GM19468 (cell line): ENCODE data around the gene GAS2L2.

ENCODE experiments used
- ATAC-seq: cut with Tn5 transposase; IDR thresholded peaks from one replicate; pipeline ENCODE4 v1.9.1; 2021; ENCODE audit warnings: mild to moderate bottlenecking, moderate library complexity, moderate number of reproducible peaks; ENCODE audit not compliant: unreplicated experiment; ENCODE audit errors: extremely low read depth

The GAS2L2 gene

DNA sequence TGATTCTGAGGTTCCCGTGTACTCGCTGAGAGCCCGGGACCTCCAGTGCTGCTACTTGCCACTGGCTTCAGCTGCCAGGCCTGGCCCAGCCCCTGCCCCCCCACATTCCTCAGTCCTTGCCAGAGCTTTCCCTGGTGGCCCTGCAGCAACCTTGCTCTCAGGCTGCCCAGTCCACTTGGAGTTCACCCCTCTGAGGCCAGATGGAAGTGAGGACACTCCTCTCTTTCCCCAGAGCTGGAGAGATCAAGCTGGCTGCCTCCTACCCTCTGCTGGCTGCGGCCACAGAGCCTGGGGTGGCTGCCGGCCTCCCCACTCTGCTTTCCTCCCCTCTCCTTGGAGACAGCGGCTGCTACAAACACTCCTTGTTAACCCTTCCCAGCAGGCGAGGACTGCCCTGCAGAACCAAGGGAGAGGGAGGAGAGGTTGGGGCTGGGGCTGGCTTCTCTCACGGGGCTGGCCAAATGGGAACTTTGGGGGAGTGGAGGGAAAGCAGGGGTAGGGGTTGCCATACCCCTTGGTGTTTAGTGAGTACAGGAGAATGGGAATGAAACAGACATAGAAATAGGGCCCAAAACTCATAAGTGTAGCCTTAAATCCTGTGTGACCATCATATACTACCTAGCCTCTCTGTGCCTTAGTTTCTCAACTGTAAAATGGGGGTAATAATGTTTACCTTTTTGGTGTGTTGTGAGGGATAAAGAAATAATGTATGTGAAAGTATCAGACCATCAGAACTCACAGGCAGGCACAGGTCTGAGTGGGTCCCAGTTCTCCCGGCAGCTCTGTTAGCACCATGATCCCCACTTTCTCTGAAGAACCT is at the start of gene GAS2L2:
TSS of gene GAS2L2 (minus strand) at position 295 of the 820 bp plus-strand sequence. CDS start 389 bp downstream, outside the sequence.
- ATAC-seq: no peak

DNA sequence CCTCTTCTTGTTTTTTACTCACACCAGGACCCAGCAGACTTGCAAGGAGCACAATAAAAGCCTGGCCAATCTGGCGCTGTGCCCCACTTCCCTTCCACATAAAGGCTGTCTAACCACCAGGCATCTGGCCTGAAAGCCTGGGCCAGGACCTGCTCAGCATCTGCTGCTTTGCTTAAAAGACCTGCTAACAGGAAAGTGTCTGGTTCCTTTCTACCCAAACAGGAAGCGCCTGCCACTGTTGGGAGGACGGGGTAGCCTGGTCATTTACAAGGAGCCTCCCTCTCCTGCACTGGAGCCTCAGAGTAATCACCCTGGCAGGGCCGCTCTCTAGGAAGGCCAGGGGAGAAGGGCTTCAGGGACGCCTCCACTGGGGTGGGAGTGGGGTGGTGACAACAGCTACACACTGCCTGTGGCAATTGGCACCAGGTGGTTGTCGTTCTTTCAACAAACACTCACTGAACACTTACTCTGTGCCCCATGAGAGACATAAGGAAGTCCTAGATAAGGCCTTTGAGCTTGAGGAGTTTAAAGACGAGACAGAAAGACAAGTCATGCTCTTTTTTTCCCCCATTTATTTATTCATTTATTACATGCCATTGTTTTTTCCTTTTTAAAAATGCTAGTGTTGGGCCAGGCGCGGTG is 48.7 kb upstream of the GAS2L2 start:
- ATAC-seq: no peak

DNA sequence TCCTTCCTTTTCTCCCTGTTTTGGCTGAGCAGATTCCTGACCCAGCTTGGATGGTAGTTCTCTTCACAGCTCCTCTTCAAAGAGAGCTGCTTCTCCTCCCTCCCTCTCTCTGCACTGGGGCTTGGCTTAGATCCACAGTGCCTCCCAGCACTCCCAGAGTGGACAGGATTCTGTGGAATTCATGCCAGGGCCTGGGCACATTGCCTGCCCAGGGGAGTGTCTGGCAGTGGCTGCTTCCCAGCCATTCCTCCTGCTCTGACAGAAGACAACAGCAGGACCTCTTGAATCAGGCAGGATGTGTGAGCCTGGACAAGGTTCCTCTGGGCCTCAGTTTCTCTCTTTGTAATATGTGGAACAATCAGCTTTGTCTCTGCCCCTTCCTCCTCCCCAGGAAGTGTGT is 46.9 kb upstream of the GAS2L2 start:
- ATAC-seq: no peak

DNA sequence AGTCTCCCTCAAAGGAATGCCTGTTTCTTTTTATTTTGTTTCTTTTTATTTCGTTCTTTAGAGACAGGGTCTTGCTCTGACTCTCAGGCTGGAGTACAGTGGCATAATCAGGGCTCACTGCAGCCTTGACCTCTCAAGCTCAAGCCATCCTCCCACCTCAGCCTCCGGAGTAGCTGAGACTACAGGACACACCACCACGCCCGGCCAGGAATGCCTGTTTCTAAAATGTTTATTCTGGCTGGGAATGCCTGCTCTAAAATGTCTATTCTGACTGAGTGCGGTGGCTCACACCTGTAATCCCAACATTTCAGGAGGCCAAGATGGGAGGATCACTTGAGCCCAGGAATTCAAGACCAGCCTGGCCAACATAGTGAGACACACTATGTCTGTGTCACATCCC is 44.9 kb upstream of the GAS2L2 start:
- ATAC-seq: no peak

DNA sequence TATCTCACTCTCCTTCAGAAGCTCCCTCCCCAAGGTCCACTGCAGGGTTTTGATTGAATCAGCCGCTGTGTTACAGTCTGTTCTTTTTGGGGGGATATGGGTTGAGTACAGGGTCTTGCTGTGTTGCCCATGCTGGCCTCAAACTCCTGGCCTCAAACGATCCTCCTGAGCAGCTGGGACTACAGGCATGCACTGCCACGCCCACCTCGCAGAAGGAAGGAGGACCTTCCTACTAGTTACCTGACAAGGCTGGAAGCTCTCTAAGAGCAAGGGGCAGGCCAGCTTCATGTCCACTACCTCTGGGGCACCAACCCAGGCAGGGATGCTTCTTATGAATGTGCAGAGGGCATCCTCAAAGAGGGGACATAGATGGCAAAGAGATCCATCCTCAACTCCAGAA is 44.3 kb upstream of the GAS2L2 start:
- no peak for ATAC-seq

DNA sequence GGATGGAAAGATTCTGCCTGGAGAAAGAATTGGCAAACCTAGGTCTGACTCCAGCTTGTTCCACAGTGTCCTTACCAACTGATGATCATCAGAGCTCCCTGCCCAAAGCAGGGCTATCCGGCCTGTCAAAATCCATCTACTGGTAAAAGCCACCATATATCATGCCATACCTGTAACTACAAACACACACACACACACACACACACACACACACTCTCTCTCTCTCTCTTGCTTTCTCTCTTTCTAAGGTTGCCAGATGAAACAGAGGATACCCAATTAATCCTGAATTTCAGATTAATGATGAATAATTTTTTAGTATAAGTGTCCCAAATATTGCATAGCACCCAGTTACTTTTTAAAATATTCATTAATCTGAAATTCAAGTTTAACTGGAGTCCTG is 43.9 kb upstream of the GAS2L2 start:
- no peak for ATAC-seq

DNA sequence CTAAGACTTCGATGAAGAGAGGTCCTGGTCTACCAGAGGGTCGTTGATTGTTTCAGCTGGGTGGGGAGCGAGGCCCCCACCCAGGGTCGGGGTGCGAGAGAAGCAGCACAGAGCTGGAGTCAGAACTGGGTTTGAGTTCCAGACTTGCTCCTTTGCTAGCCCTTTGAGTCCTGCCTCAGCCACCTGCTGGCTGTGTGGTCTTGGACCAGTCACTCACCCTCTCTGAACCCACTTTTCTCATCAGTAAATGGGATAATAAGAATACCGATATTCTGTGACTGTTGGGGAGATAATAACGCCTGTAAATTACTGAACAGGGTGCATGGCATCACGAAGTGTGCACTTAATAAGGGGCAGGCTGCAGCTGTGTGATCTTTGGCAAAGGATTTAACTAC is 42.8 kb upstream of the GAS2L2 start:
- no peak for ATAC-seq

DNA sequence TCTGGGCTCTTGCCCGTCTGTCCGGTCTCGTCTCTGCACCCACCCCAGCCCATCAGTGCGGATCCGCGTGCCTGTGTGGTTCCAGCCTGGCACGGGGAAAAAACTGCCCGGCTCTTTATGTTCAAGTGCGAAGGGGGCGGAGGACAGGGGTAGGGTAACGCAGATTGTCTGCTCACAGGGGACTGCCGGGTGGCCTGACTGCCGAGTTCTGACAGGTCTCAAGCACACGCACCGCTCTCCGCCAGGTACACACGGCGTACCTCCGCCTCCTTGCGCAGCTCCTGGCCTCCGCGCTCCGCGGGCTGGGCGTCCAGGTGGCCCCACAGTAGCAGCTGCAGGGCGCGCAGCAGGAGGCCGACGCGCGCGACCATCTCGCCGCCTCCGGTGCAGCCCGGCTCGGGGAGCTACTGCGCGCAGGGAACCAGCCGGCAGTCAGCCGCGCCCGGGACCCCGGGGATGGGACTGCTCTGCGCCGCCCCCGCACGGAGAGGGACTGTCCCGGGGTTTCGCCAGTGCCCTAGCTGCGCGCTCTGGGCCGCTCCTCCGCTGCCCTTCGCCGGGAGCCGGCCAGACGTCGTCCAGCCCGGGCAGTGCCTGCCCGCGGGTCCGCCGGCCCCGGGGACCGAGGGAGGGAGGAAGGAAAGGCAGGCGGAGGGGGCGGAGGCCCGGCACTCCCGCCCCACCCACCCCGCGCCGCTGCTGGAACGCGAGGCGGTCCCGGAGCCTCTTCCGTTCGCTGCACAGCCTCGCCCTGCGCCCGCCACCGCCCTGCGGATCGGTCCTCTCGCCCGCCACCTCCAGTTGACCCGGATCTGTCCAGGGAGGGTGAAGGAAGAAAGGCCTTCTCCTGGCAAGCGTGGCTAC is 42.2 kb upstream of the GAS2L2 start, which contains the start of gene MMP28:
TSS of gene MMP28 (minus strand) at position 635 of the 864 bp plus-strand sequence. CDS start at position 371, 264 bp downstream.
- ATAC-seq: no peak

DNA sequence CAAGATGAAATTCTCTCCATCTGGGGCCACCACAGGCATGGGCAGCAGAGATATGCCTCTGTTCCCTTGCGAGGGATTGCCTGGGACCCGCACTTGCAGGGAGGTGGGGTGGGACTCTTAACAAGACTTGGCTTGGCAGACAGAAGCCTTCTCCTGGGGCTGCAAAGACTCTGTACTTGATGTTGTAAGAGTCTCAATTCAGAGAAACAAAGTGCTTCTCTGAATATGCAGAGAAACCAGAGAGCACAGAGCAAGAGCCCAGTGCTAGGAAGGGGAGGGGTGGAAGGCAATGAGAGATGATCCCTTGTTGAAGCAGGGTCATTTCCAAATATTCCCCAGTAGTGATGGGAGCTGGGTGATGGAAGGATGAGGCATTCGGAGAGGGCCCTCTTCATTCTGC is 40.2 kb upstream of the GAS2L2 start:
- no peak for ATAC-seq

DNA sequence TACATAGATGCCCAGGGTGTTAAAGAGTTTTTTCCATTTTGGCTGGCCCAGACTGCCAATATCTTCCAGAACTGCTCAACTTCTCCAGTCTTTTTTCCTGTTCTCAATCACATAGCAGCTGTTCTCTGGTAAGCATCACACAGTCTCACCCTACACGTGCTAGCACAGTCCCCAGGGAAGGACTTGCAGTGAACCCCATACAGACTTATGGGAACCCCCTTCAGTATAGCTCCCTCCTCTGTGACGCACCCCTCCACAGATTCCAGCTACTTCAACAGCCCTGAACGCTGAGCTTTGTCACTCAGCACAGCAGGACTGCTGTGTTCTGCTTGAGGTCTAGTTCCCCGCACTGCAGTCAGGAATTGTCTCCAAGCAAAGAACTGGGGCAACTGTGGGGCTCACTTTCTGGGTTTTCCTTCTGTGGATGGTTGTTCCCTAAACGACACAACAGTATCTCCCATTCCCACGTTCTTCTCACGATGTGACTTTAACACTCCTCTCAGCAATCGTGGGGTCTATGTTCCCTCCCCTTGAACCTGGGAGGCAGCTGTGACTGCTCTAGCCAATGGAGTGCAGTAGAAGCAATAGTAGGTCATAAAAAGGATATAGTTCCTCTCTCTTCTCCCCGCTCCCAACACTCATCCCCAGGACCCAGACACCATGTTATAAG is 38.8 kb upstream of the GAS2L2 start:
- ATAC-seq: no peak

DNA sequence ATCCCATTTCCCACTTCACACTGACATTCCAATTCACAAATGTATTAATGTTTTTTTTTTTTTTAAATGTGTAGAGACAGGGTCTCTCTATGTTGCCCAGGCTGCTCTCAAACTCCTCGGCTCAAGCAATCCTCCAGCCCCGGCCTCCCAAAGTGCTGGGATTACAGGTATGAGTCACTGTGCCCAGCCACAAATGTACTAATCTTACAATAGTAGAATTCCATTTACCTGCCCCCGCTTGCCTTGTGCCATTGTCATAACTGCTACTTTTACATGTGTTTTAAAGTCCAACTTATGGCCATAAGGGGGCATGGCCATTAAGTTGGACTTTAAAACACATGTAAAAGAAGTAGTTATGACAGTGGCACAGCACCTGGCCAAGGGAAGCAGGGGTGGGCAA is 37.8 kb upstream of the GAS2L2 start:
- no peak for ATAC-seq

DNA sequence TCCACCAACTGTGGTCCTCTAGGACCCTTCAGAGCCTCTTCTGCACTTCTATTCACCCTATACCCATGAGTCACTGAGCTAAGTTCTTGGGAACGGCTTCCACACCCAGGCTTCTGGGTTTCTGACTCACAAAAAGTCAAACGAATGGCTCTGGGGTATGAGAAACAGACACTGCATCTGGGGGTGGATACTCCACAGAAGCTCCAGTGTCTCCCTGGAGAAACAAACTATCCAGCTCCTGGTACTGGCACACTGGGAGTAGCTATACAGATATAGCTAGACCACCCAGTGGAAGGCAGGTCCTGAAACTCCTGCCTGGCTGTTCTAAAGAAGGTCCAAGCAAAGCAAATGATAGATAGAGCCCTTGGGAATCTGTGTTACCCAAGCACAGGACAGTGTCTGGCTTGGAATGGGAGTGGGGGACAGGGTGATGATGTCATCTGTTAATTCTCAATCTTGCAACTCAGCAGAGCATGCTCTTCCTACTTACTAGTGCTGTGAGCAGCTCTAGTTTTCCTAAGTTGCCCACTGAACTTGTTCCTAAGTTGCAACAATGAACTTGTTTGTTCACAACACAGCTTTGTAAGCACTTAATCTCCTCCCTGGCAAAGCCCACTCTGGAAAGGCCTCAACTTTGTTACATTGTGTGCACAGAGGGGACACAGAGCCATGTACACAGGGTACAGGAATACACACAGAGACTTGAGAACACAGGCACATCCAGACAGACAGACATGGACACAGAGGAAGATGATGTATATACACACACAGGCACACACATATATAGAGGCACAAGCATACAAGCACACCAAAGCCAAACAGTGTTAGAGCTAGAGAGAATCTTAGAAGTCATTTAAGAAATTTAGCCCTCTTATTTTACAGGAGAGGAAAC is 35.7 kb upstream of the GAS2L2 start:
- ATAC-seq: no peak

DNA sequence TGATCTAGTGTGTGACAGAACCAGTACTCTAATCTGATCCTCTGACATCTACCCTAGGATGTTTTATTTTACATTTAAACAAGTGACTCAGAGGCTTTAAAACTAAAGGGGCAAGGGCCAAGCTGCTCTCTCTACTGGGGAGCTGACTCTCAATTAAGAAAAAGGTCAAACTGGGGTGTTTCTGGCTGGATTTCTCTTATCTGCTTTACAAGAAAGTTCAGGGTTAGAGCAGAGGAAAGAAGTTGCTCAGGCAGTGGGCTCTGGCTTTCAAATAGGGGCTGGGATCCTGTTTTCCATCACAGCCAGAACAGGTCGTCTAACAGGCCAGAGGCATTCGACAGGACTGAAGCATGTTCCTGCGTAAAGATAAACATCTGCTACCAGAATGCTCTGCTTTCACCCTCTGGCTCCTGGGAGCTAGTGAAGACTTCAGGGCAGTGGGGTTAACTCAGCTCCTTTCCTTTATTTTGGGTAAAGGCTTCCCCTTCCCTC is 33.9 kb upstream of the GAS2L2 start:
- no peak for ATAC-seq

DNA sequence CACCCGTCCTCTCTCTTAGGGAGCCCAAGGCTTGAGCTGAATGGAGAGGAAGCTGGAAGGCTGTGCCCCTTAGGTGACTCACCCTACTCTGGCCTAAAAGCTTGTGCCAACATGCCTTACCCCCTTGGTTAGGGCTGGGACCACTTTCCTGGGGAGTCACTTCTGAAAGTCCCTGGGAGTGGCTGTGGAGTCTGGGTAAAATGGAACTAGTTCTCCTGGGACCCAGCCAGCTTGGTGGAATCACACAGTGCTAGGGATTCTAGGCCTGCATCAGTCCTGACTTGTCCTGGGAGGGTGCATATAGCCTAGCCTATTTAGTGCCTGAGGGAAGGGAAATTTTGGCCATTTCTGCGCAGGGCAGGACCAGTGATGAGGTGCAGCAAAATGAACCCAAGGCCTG is 31.9 kb upstream of the GAS2L2 start:
- ATAC-seq: no peak

DNA sequence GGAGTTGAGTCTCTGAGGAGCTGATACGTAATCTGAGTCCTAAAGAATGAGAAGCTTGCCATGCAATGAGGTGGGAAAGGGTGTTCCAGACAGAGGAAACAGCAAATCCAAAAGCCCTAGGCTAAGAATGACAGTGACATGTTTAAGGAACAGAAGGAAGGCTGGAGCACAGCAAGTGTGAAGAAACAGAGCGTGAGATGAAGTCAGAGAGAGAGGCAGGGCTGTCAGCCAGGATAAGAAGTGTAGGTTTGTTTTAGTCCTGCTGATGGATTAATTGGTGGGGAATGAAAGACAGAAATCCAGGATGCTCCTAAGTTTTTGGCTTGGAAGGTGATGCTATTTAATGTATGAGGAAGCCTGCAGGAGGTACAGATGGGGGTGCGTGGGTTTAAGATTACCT is 27.9 kb upstream of the GAS2L2 start:
- ATAC-seq: no peak

DNA sequence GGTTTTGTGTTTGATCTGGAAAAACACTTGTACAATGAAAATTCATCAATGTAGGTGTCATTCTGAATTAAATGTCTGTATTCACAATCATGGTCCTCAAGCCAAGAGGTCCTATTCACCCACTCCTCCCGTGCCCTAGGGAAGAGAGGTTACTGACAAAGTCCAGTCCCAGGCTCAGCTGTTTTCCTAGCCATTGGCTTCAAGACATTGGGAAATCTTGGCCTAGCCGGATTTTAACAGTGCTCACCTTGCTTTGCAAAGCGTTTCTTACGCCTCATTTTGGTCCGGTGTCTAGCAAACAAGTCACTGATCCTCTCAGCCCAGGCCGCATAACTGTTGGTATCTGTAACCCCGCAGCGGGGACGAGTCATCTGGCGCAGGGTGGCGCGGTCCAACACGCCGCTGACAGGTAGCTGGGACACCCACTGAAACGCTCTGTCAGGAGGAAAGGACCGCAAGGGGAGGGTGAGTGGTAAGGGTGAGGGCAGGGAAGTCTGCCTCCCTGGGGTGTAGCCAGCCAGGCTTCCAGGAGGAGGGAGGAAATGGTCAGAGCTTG is 25.7 kb upstream of the GAS2L2 start:
- ATAC-seq: no peak

DNA sequence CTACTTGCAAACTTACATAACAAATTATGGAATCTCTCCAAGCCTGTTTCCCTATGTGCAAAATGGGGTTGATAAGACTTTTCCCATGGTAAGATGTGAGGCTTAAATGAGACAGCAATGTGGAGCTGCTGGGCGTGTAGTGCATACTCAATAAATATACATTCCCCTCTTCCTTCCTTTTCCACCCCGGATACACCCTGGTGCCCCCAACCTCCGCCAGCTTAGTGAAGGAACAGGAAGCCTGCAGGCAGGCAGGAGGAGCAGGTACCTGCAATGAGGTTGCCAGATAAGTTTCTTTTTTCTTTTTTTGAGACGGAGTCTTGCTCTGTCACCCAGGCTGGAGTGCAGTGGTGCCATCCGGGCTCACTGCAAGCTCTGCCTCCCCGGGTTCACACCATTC is 22.5 kb upstream of the GAS2L2 start:
- no peak for ATAC-seq

DNA sequence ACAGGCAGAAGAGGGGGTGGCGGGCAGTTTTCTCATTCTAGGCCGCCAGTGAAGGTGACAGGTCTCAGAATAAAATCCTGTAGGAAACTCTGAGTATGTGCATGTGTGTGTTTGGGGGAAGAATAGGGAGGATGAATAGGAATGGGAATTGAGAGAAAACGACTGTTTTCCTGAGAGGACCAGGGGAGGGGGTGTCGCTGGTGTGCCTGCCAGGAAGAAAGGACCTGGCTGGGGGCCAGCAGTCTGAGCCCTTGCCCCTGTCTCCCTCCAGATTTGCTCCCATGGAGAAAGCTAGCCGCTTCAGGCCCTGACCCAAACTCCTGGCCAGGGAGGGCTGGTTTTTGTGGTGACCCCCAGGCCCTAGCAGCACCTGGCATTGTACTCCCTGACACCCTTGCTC is 22.0 kb upstream of the GAS2L2 start:
- ATAC-seq: no peak

DNA sequence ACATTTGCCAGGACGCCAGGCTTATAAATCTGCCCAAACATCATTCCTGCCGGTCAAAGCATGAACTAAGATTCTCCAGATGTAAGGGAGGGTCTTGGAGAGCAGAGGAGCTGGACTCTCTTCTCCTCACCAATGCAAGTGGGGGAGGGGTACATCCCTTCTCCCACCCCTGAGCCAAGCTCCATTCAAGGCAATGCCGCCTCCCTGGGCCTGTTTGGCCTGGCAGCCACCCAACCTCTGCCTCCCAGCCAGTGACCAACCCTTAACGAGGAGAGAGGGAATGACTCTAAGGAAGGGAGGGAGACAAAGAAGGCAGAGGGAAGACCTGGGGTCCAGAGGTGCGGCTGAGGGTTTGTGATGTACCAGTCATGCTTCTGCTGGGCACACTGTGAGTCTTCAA is 21.5 kb upstream of the GAS2L2 start:
- ATAC-seq: no peak
